ENCODE results near the gene NFATC4. TPM values are rescaled to one million over a fixed set of nuclear protein-coding genes. Genes with fewer than 3 reads are reported as not detected.

Gene NFATC4
- total and polyA plus RNA-seq, 11 donors = 6.5 to 23.0 (median 12.5) TPM

DNA sequence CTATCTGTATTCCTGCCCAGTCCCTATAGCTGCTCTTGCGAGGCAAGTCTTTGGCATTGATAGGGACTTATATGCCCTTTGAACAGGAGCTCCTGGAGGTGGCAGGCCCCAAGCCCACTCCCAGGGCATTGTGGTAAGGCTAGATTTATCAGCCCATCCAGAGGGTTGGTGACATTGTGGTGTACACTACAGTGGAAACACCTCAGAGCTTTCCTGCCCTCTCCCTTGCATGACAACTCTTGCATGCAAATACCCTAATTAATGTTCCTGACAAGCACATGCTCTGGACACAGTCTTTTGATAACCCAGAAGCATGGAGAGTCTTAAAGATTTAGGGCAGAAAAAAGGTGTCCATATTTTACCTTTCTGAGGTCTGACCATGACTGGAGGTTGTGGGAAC is 27.4 kb upstream of the NFATC4 start:
- H3K4me3 ChIP-seq = no peak overlapping the region
- peaks cover 0 to 13% (median 0%) of the 10 kb centered on the region in 9 donors for H3K36me3 ChIP-seq
- intact Hi-C loops (cut with DNase I) = no loop called here
- no peak overlapping the region for H3K27ac ChIP-seq
- no peaks in the 10 kb centered on the region for H3K9me3 ChIP-seq
- DNase-seq (no peak), ATAC-seq (no peak)
- H3K4me1 ChIP-seq = peaks cover 3 to 33% (median 18%) of the 10 kb centered on the region in 12 donors
- peaks cover 0 to 23% (median 3%) of the 10 kb centered on the region in 9 donors for H3K27me3 ChIP-seq
- no peak for TF ChIP-seq POLR2A (IDR thresholded peaks at IDR 0.05)
- TF ChIP-seq, protein P1, sequence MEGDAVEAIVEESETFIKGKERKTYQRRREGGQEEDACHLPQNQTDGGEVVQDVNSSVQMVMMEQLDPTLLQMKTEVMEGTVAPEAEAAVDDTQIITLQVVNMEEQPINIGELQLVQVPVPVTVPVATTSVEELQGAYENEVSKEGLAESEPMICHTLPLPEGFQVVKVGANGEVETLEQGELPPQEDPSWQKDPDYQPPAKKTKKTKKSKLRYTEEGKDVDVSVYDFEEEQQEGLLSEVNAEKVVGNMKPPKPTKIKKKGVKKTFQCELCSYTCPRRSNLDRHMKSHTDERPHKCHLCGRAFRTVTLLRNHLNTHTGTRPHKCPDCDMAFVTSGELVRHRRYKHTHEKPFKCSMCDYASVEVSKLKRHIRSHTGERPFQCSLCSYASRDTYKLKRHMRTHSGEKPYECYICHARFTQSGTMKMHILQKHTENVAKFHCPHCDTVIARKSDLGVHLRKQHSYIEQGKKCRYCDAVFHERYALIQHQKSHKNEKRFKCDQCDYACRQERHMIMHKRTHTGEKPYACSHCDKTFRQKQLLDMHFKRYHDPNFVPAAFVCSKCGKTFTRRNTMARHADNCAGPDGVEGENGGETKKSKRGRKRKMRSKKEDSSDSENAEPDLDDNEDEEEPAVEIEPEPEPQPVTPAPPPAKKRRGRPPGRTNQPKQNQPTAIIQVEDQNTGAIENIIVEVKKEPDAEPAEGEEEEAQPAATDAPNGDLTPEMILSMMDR (IDR thresholded peaks at IDR 0.05) = no peak
- WGBS, 4 donors = 50 to 100% (median 89%) methylated on average over 1 of the region's 1 CpG

DNA sequence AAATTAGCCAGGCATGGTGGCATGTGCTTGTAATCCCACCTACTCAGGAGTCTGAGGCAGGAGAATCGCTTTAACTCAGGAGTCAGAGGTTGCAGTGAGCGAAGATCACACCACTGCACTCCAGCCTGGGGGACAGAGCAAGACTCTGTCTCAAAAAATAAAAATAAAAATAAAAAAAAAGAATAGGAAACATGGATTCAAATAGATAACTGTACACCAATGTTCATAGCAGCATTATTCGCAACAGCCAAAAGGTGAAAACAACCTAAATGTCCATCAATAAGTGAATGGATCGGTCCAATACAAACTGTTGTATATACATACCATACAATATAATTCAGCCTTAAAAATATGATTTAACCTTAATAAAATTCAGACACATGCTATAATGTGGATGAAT is 25.1 kb upstream of the NFATC4 start:
- Histone ChIP-seq H3K9me3 (no peaks in the 10 kb centered on the region), H3K4me3 (no peak overlapping the region), H3K4me1 (peaks cover 3 to 35% (median 17%) of the 10 kb centered on the region in 12 donors), H3K36me3 (no peaks in the 10 kb centered on the region), H3K27me3 (peaks cover 0 to 17% (median 0%) of the 10 kb centered on the region in 9 donors), H3K27ac (no peak overlapping the region)
- ATAC-seq (no peak), DNase-seq (no peak)
- intact Hi-C loops (cut with DNase I) = no loop called here
- WGBS, 4 donors = 88 to 97% (median 92%) methylated on average over 4 of the region's 4 CpGs
- TF ChIP-seq, protein P1 (IDR thresholded peaks at IDR 0.05) = no peak

DNA sequence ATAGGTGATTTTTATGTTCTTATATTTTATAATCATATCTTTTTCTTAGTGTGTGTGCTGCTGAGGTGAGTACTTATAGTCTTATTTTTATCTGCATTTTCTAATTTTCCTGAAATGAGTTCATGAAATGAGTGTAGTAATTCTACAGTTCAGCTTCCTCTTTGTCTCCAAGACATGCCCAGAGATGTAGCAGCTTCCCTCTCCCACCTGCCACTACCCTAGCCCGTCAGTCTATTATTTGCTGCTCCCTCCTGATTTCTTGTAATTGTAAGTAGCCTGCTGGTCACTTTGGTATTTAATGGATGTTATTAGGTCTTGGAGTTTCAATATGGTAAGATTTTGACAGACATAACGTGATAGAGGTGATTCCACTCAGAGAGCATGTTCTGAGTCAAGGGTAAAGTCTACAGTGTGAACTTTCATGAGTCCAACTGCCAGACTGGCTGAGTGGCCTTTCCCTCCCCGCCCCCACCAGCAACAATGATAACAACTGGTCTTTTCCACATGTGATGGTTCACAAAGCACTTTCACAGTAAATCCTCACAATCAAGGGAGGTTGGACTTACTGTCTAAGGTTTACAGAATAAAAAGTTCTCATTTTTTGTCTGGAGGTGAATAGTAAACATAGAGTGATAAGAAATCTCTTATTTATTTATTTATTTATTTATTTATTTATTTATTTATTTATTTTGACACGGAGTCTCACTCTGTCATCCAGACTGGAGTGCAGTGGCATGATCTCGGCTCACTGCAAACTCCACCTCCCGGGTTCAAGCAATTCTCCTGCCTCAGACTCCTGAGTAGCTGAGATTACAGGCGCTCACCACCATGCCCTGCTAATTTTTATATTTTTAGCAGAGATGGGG is 24.0 kb upstream of the NFATC4 start:
- intact Hi-C loops (cut with DNase I) = no loop called here
- no peak overlapping the region for H3K4me3 ChIP-seq
- TF ChIP-seq, protein P1 (IDR thresholded peaks at IDR 0.05) = no peak
- TF ChIP-seq POLR2A (IDR thresholded peaks at IDR 0.05) = no peak
- H3K9me3 ChIP-seq = no peaks in the 10 kb centered on the region
- no peaks in the 10 kb centered on the region for H3K36me3 ChIP-seq
- no peak for DNase-seq
- H3K27me3 ChIP-seq = peaks cover 0 to 6% (median 0%) of the 10 kb centered on the region in 9 donors
- no peak for ATAC-seq
- peaks cover 0 to 25% (median 7%) of the 10 kb centered on the region in 12 donors for H3K4me1 ChIP-seq
- no peak overlapping the region for H3K27ac ChIP-seq
- 76 to 83% (median 80%) methylated on average over 7 of the region's 7 CpGs for WGBS, 4 donors

DNA sequence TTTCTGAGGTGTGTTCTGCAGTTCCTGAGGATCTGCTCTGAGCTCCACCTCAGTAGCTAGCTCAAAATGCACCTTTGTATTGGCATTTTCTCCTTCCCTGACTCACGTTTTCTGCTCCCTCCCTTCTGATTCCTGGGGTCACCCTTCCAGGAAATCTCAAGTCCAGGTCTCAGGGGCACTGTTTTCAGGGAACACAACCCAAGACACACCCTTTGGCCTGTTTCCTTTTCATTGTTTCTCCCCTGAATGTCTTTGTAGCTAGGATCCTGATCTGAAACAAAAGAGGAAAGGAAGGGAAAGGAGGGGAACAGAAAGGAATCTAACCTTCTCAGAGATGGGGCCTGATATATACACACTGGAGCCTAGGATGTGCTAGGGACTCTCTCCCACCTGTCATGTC is 20.9 kb upstream of the NFATC4 start:
- peaks cover 0 to 12% (median 0%) of the 10 kb centered on the region in 9 donors for H3K27me3 ChIP-seq
- intact Hi-C loops (cut with DNase I) = no loop called here
- peak overlapping the region; percentile 11 to 76 (median 52) for H3K27ac ChIP-seq
- ATAC-seq (peak; percentile 28 to 61 (median 49)), DNase-seq (no peak)
- no peaks in the 10 kb centered on the region for H3K9me3 ChIP-seq
- H3K4me3 ChIP-seq = no peak overlapping the region
- WGBS, 4 donors = 37 to 52% (median 50%) methylated on average over 1 of the region's 1 CpG
- TF ChIP-seq, protein P1 (IDR thresholded peaks at IDR 0.05) = no peak
- TF ChIP-seq POLR2A (IDR thresholded peaks at IDR 0.05) = peak in 1 of 2 donors; percentile 9
- H3K36me3 ChIP-seq = no peaks in the 10 kb centered on the region
- peaks cover 0 to 18% (median 0%) of the 10 kb centered on the region in 12 donors for H3K4me1 ChIP-seq
